AG09319 (cell line): ENCODE measurements around the gene KRT34.
"Not testable (repeated sequence)": the region's sequence is repeated elsewhere in the genome, so short reads cannot be mapped to it uniquely, and the experiment has no call there.

ENCODE experiments used
- DNase-seq: peaks from one replicate; pipeline ENCODE4 v3.0.0-alpha.2; 2010; ENCODE audit warnings: low read depth; ENCODE audit errors: extremely low read depth
- CTCF ChIP-seq: IDR thresholded peaks from 2 replicates; pipeline ENCODE4 v1.5.1; 2011; ENCODE audit warnings: low read depth, mild to moderate bottlenecking, inconsistent platforms, low read length, moderate library complexity

The KRT34 gene

DNA sequence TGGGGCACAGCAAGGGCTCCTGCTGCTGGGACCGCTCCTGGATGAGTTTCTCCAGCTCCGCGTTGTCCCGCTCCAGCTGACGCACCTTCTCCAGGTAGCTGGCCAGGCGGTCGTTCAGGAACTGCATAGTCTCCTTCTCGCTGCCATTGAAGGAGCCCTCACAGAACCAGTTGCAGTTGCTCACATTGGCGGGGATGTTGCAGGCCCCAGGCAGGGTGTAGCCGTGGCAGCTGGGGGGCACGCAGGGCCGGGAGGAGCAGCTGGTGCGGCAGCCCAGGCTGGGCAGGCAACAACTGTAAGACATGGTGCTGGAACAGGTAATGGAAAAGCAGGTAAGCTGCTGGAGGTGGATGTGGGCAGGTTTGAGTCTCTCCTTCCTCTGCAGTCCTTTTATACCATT is at the start of gene KRT34:
TSS of gene KRT34 (minus strand) at position 364 of the 400 bp plus-strand sequence. CDS start at position 304, 60 bp downstream.
- DNase-seq, result not testable (repeated sequence)

GRCh38 chr17:41430376-41430775 is 48.3 kb upstream of the KRT34 start:
- not testable (repeated sequence) for DNase-seq

DNA sequence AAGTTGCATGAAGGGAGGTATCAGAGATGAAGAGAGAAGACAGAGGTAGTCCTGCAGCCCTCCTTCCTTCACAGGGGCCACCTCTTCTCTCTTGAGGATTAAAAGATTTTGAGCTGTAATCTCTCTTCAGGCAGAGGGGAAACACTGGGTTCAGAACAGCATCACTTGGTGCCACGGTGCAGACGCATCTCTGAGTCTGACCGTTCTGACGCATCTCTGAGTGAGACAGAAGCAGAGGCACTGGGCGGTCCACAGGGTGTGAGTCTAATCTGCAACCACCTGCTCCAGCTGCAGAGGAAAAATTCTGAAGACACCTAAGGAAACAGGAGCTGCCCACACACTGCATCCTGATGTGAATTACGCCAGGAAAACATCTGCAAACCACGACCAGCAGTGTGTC is 47.6 kb upstream of the KRT34 start:
- DNase-seq, result no peak

DNA sequence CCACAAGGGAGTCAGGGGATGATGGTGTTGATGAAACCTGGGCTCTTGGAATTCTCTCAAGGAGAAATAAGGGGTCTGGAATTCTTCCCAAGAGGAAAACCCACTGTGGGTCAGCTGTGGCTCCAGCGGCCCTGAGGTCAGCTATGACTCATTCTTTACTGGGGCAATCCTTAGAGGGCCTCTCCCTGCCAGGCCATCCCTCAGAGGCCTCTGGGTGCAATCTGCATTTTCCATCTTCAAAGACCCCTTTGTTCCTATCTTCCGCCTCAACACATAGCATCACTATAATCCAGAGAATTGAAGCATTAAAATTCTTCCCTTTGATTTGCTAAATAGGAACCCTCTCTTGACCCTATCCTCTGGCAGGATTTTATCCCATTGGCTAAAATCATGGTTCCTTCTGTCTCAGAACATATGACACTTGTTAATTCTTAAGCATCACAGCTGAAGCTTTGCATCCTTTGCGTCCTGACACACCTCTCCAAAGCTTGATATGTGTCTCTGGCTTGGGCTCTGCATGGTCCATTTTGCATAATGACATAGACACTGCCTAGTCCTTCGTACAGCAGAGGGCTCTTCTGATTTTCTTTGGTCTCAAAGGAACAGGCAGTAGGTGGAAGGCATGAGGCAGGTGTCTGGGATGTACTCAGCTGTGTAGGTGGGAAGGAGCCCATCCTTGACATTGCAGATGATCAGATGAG is 46.6 kb upstream of the KRT34 start:
- no peak for DNase-seq
- no peak for TF ChIP-seq CTCF

More for the DNA sequence above, 47.6 kb upstream of the KRT34 start:
- no peak for TF ChIP-seq CTCF

- no peak for TF ChIP-seq CTCF
- no peak for DNase-seq
Observed at GRCh38 chr17:41424111-41424635, 42.1 kb upstream of the KRT34 start, which contains the start of gene KRT37. Gene KRT37, minus strand, starts transcription at chr17:41424585. Its CDS starts 62 bp downstream, at chr17:41424523.

DNA sequence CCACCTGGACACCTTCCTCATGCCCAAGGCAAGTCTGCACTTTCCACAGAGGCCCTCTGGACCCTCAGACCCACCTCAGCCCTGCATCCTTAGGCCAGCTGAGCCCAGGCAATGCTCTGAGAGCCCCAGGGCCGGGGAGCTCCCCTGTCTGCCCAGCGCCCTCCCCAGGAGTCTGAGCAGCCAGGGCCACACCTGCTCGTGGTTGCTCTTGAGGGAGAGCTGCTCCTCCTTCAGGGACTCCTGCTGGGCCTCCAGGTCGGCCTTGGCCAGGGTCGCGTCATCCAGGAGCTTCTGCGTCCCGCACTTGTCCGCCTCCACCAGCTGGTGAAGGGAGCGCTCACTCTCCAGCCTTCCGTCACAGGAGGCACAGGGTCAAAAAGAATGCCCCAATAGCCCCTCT is 40.5 kb upstream of the KRT34 start:
- not testable (repeated sequence) for DNase-seq

- DNase-seq, result no peak
- TF ChIP-seq CTCF, result no peak
Observed at GRCh38 chr17:41421617-41422016, 39.5 kb upstream of the KRT34 start.

DNA sequence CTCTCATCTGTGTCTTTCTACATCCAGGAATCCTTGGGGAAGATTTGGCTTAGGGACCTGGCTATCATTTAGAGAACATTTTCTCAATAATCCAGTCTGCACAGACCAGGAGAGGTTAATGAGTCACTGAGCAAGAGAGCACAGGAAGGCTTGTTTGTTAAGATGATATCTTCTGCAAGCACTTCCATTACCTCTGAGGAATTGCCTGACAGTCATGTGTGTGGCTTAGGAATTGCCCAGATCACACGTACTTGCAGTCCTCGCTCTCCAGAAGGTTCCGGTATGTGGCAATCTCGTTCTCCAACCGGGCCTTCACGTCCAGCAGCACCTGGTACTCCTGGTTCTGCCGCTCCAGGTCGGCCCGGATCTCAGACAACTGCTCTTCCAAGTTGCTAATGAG is 39.0 kb upstream of the KRT34 start:
- DNase-seq, result no peak
- no peak for TF ChIP-seq CTCF

DNA sequence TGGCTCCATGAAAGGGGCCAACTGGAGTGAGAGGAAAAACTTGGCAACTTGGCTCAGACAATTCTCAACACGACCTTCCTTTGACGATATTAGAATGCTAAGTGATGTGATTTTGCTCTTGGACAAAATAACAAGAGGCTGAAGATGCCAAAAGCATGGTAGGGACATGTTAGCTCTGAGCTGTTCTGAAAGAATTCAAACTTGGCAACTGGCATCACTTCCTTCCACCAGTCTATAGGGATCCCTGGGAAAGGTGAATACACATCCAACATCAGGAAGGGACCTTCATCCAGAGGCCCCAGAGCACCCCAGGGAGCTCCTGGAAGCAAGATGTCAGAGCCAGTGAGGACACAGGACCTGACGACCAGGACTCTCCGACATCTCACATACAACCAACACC is 38.0 kb upstream of the KRT34 start:
- no peak for TF ChIP-seq CTCF
- DNase-seq, result no peak
